Loucy (cell line): ENCODE results near the gene DCD.

ENCODE experiments used
- CTCF ChIP-seq: fragments of 200-600 bp; sonication (generic); conservative IDR thresholded peaks from 2 replicates; pipeline ENCODE4 v1.5.1; 2014; ENCODE audit warnings: mild to moderate bottlenecking, antibody characterized with exemption, low read length
- EZH2phosphoT487 ChIP-seq: fragments of 200-600 bp; IDR thresholded peaks from 2 replicates; pipeline ENCODE4 v1.6.1; 2018; ENCODE audit warnings: antibody characterized with exemption, mild to moderate bottlenecking, moderate library complexity, borderline replicate concordance

GRCh38 chr12:54663603-54664002, 15.4 kb upstream of the DCD start:
- TF ChIP-seq CTCF (no peak), EZH2phosphoT487 (no peak)
